HG02759 (cell line): Measurements from ENCODE around the gene INPP4B.

Experiments
- ATAC-seq: cut with Tn5 transposase; IDR thresholded peaks from one replicate; pipeline ENCODE4 v1.9.1; 2021; ENCODE audit warnings: mild to moderate bottlenecking, moderate library complexity; ENCODE audit not compliant: unreplicated experiment

INPP4B gene

GRCh38 chr4:142043509-142043908 lies 802.6 kb downstream of the INPP4B start:
- no peak for ATAC-seq

GRCh38 chr4:142041788-142042187 lies 804.3 kb downstream of the INPP4B start:
- no peak for ATAC-seq

GRCh38 chr4:142040043-142040442 lies 806.1 kb downstream of the INPP4B start:
- no peak for ATAC-seq

DNA sequence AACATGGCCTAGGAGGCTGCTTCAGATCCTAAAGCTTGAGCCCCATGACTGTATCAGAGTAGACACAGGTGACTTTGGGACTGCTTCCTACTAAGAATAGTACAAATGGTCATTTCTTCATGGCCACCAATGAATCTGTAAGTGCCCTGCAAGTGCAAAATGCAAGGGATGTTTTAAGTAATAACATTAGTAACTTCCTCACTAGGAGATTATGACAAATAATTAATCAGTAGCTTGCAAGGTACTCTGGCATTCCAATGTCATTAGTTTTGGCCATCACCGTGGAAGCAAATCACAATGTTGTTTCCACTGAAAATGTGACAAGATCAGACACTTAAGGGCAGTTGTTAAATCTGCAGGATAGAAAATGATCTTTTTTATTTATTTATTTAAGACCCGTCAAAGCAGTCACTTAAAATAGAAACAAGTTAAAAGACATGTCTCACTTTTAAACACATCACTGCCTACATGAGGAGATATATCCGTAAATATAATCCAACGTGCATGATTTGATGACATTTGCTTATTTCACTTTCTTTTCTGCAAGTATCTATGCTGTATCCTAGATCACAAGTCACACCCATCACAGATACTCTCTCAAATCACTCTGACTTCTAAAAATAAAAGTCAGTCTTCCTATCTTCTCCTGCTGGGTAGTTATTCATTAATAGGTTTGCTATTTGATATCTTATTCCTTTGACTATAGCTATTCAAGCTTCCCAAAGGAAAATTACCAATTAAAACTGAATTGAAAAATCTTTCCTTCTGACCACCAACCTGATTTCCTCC lies 809.1 kb downstream of the INPP4B start:
- no peak for ATAC-seq

- ATAC-seq, result no peak
These were observed 810.5 kb downstream of the INPP4B start for GRCh38 chr4:142035566-142035965.

GRCh38 chr4:142034101-142034500 lies 812.0 kb downstream of the INPP4B start:
- ATAC-seq, result no peak

GRCh38 chr4:142030010-142030409 lies 816.1 kb downstream of the INPP4B start:
- no peak for ATAC-seq

DNA sequence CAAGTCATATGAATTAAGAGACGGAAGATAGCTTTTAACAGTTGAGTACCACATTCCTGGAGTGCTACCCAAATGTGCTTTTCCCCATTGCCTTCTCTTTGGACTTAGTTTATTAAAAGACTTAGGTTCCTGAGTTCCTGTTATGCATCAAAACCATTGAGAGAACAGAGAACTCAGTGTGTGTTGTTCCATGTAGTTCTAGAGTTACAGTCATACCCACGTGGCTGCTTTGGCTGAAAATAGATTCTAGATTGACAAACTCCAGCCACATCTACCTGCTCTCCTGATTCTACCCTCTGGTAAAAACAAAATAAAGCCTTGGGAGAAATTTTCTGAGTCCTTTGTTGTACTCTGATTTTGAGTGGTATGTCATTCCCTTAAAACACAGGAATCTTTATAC lies 824.3 kb downstream of the INPP4B start:
- ATAC-seq, result no peak

DNA sequence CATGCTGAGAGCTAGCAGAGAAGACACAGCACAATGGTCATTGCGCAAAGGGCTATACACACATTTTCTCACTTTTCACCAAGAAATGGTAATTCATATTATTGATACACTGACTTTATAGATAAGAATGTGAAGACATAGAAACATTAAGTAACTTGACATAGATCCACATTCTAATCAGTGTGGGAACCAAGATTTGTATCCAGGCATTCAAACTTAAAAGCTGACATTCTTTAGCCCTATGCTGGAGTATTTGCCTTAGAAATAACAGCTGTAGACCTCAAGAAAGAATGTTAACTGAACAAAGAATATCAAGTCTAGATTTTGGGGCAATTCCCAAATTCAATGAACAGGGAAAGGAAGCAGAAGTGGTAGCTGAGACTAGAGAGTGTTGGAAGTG lies 824.9 kb downstream of the INPP4B start:
- ATAC-seq, result no peak

DNA sequence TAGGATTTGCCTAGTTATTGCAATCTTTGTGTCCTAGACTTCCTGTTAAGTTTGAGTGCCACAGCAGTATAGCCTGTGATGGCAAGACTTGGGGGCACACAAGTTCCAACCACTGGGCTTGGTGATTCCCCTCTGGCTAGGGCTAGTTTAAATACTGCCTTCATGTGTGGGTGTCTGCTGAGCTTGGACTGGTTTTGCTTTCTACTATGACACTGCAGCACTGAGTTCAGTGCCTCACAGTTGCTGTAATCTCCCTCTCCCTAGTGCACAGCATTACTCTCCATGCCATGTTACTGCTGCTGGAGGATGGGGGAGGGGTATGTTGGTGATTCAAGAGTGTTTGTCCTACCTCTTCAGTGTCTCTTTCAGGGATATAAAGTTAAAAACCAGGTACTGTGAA lies 830.1 kb downstream of the INPP4B start:
- peak; percentile 52 for ATAC-seq

DNA sequence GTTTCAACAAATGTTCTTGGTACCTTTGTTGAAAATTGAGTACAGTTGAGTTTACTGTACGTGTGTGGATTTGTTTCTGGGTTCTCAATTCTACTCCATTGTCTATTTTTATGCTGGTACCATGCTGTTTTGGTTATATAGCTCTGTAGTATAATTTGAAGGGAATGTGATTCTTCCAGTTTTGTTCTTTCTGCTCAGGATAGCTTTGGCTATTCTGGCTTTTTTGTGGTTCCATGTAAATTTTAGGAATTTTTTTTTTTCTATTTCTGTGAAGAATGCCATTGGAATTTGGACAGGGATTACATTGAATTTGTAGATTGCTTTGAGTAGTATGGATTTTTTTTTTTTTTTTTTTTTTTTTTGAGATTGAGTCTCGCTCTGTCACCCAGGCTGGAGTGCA lies 836.4 kb downstream of the INPP4B start:
- no peak for ATAC-seq

DNA sequence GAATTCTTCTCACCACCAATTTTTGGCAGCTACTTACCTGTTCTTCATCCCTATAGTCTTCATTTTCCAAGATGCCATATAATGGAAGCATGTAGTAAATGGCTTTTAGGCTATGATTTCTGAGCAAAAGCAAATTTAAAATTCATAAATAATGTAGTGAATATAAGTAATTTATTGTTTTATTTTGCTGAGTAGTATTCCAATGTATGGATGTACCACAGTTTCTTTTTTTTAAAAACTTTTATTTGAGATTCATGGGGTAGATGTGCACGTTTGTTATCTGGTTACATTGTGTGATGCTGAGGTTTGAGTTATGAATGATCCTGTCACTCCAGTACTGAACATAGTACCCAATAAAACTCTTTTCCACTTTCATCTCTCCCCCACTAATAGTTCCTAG lies 840.6 kb downstream of the INPP4B start:
- no peak for ATAC-seq

DNA sequence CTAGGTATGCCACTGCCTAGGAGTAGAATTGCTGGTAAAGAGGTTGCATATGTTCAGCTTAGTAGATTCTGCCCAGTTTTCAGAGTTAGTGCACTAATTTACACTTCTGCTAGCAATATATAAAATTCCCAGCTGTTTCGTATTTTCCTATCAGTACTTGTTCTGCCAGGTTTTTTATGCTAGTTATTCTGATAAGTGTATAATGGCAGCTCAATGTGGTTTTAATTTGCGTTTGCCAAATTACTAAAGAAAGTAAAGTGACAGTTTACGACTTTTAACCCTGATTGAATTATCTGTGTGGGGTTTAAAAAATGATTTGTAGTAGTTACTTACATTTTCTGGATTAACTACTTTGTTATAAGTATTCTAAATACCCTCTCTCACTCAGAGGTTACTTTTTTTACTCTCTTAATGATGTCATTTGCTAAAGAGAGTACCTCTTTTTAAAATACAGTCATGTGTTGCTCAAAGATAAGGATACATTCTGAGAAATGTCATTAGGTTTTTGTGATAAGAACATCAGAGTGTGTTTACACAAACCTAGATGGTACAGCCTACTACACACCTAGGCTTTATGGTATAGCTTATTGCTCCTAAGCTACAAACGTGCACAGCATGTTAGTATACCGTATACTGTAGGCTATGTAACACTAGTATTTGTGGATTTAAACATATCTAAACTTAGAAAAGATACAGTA lies 846.5 kb downstream of the INPP4B start:
- no peak for ATAC-seq

DNA sequence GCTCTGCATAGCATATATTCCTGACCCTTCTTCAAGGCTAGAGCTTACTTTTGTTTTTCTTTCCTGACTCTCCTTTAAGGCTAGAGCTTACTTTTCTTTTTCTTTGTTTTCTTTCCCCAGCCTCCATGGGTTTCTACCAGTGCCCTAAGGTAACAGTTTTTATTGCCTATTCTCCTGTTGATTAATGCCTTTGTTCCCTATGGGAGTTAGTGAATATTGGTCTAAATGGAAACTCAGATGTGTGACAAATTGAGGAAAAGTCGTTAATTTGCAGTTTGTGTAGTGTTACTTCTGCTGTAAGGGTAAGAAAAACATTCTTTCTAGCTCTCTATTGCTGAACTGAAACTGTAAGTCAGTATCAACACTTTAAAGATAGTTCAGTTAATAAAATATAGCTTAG lies 851.0 kb downstream of the INPP4B start:
- no peak for ATAC-seq

DNA sequence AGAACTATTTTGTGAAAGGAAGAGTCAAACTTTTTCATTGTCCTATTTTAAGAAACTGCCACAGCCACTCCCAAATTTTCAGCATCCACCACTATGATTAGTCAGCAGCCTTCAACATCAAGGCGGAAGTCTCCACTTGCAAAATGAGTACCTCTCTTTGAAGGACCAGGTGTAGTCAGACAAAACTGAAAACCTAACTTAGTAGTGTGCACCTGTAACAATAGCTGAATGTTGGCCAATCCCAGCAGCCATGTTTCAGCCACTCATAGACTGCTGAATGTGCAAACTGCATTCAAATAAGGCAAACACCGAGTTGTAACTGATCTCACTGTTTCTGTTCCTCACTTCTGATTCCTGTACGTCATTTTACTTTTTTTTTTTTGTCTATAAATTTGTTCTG lies 868.7 kb downstream of the INPP4B start:
- ATAC-seq, result no peak
